GM23338 (cell line): ENCODE results near the gene PITHD1. TPM values are rescaled to one million over a fixed set of nuclear protein-coding genes. Genes with fewer than 3 reads are reported as not detected.

Experiments
- ATAC-seq: fragments of 200-7000 bp; cut with Tn5 transposase; 3 replicates; pipeline ENCODE4 v1.9.1; 2020
- DNase-seq: peaks from one replicate; pipeline ENCODE4 v3.0.0-alpha.2; 2015; ENCODE audit warnings: low spot score
- H2AFZ ChIP-seq: fragments of 200-600 bp; sonication (generic); 2 replicates; pipeline ENCODE4 v1.8.0; 2016; ENCODE audit warnings: antibody characterized with exemption, mild to moderate bottlenecking, moderate library complexity
- H3F3A ChIP-seq: fragments of 200-600 bp; sonication (generic); replicated peaks from 2 replicates; pipeline ENCODE4 v1.8.0; 2017; ENCODE audit warnings: antibody characterized with exemption, mixed run types, low read depth
- H3K27ac ChIP-seq: fragments of 200-600 bp; sonication (generic); 2 replicates; pipeline ENCODE4 v1.6.1; 2016; ENCODE audit warnings: low read depth
- H3K27me3 ChIP-seq: fragments of 200-600 bp; sonication (generic); 2 replicates; pipeline ENCODE4 v1.8.0; 2016; ENCODE audit warnings: mild to moderate bottlenecking, mixed run types, moderate library complexity; ENCODE audit not compliant: insufficient read depth
- H3K36me3 ChIP-seq: fragments of 200-600 bp; sonication (generic); 2 replicates; pipeline ENCODE4 v1.8.0; 2016; ENCODE audit warnings: mild to moderate bottlenecking; ENCODE audit not compliant: insufficient read depth
- H3K4me1 ChIP-seq: fragments of 200-600 bp; sonication (generic); 2 replicates; pipeline ENCODE4 v1.8.0; 2016; ENCODE audit warnings: mild to moderate bottlenecking, moderate library complexity; ENCODE audit not compliant: insufficient read depth
- H3K4me2 ChIP-seq: fragments of 200-600 bp; sonication (generic); 2 replicates; pipeline ENCODE4 v1.7.1; 2017; ENCODE audit warnings: mixed run types
- H3K4me3 ChIP-seq: fragments of 200-600 bp; sonication (generic); 2 replicates; pipeline ENCODE4 v1.6.1; 2016; ENCODE audit warnings: mixed run types
- H3K79me2 ChIP-seq: fragments of 200-600 bp; sonication (generic); replicated peaks from 2 replicates; pipeline ENCODE4 v1.8.0; 2017; ENCODE audit warnings: mild to moderate bottlenecking; ENCODE audit not compliant: insufficient read depth
- H3K9me2 ChIP-seq: fragments of 200-600 bp; sonication (generic); 2 replicates; pipeline ENCODE4 v1.8.0; 2017; ENCODE audit not compliant: insufficient read depth
- H4K20me1 ChIP-seq: fragments of 200-600 bp; sonication (generic); replicated peaks from 2 replicates; pipeline ENCODE4 v1.8.0; 2017; ENCODE audit warnings: mild to moderate bottlenecking; ENCODE audit not compliant: insufficient read depth
- H3K27ac Mint-ChIP-seq: 2 replicates; pipeline ENCODE4 v1.8.0; 2020; ENCODE audit warnings: inconsistent platforms, mild to moderate bottlenecking, moderate library complexity, mixed read lengths
- H3K27me3 Mint-ChIP-seq: 3 replicates; pipeline ENCODE4 v1.8.0; 2022; ENCODE audit warnings: low read depth, mild to moderate bottlenecking, moderate library complexity, mixed read lengths, inconsistent platforms; ENCODE audit not compliant: insufficient read depth, poor library complexity
- H3K36me3 Mint-ChIP-seq: 3 replicates; pipeline ENCODE4 v1.8.0; 2021; ENCODE audit warnings: low read depth, mild to moderate bottlenecking, inconsistent platforms, moderate library complexity, mixed read lengths
- H3K4me1 Mint-ChIP-seq: 3 replicates; pipeline ENCODE4 v1.8.0; 2020; ENCODE audit warnings: mild to moderate bottlenecking, inconsistent platforms, mixed read lengths
- H3K4me3 Mint-ChIP-seq: 3 replicates; pipeline ENCODE4 v1.8.0; 2021; ENCODE audit warnings: moderate library complexity, mild to moderate bottlenecking, inconsistent platforms, mixed read lengths
- H3K9me3 Mint-ChIP-seq: 3 replicates; pipeline ENCODE4 v1.8.0; 2020; ENCODE audit warnings: moderate library complexity, mild to moderate bottlenecking, inconsistent platforms, mixed read lengths
- CREB1 ChIP-seq: fragments of 250-450 bp; sonication (Bioruptor Pico); IDR thresholded peaks from 2 replicates; pipeline ENCODE4 v1.5.0; 2020; ENCODE audit warnings: low read depth, mild to moderate bottlenecking, moderate library complexity
- CTCF ChIP-seq, 2 experiments: fragments of 200-600 bp in 1 of 2; sonication (generic) in 1 of 2; conservative IDR thresholded peaks; 2 replicates each; pipeline versions ENCODE4 v1.5.1 to v1.6.1; 2016 to 2017; ENCODE audit warnings: antibody characterized with exemption in 2 of 2, low read depth in 2 of 2, mild to moderate bottlenecking in 2 of 2, moderate library complexity in 1 of 2
- ETS1 ChIP-seq: IDR thresholded peaks from 2 replicates; pipeline ENCODE4 v1.6.1; 2016; ENCODE audit warnings: antibody characterized with exemption
- EZH2 ChIP-seq: fragments of 200-600 bp; sonication (generic); IDR thresholded peaks from one replicate; pipeline ENCODE4 v1.8.0; 2017; ENCODE audit warnings: antibody characterized with exemption, mild to moderate bottlenecking, low read depth; ENCODE audit not compliant: unreplicated experiment
- EZH2phosphoT487 ChIP-seq: fragments of 200-600 bp; sonication (generic); IDR thresholded peaks from one replicate; pipeline ENCODE4 v1.8.1; 2018; ENCODE audit warnings: antibody characterized with exemption; ENCODE audit not compliant: unreplicated experiment
- JUNB ChIP-seq: IDR thresholded peaks from one replicate; pipeline ENCODE4 v1.6.1; 2016; ENCODE audit warnings: antibody characterized with exemption; ENCODE audit not compliant: unreplicated experiment
- NANOG ChIP-seq: IDR thresholded peaks from 2 replicates; pipeline ENCODE4 v1.6.1; 2016; ENCODE audit warnings: antibody characterized with exemption, borderline replicate concordance
- POLR2AphosphoS5 ChIP-seq: IDR thresholded peaks from 2 replicates; pipeline ENCODE4 v1.6.1; 2016; ENCODE audit warnings: antibody characterized with exemption, low read depth
- REST ChIP-seq: IDR thresholded peaks from one replicate; pipeline ENCODE4 v1.6.1; 2018; ENCODE audit warnings: antibody characterized with exemption; ENCODE audit not compliant: unreplicated experiment
- STAT1 ChIP-seq: IDR thresholded peaks from one replicate; pipeline ENCODE4 v1.6.1; 2016; ENCODE audit warnings: antibody characterized with exemption; ENCODE audit not compliant: unreplicated experiment
- ZNF114 ChIP-seq: fragments of 250-450 bp; sonication (Bioruptor Pico); IDR thresholded peaks from 2 replicates; pipeline ENCODE4 v1.5.0; 2020; ENCODE audit warnings: mild to moderate bottlenecking, moderate library complexity
- ZNF331 ChIP-seq: fragments of 250-450 bp; sonication (Bioruptor Pico); IDR thresholded peaks from 2 replicates; pipeline ENCODE4 v1.5.0; 2020; ENCODE audit warnings: low read depth, mild to moderate bottlenecking, moderate library complexity
- ZNF462 ChIP-seq: fragments of 250-450 bp; sonication (Bioruptor Pico); IDR thresholded peaks from 2 replicates; pipeline ENCODE4 v1.5.0; 2020; ENCODE audit warnings: mild to moderate bottlenecking, moderate library complexity
- polyA plus RNA-seq: library from polyadenylated mRNA; unstranded; fragments of >200 nt; fragmentation: Nextera tagmentation; extraction: Ambion mirVana; gene quantifications from 2 replicates; pipeline ENCODE4 v1.2.1, GENCODE V29; 2016
- total RNA-seq: library from RNA; depleted of rRNA; stranded (reverse); fragments of >200 nt; shearing (Covaris generic); gene quantifications from 2 replicates; pipeline ENCODE4 v1.2.3, GENCODE V29; 2014

The PITHD1 gene
- total and polyA plus RNA-seq, 2 experiments from 2014 or later, result 52.9 to 99.0 TPM

- TF ChIP-seq JUNB (no peak), NANOG (no peak), ZNF114 (CRISPR knock-in tag) (no peak), ETS1 (no peak), ZNF331 (CRISPR knock-in tag) (no peak), STAT1 (no peak), CTCF (conservative IDR thresholded peaks at IDR 0.05; ENCODE audit: low read depth in 2 of 2) (no peak), REST (no peak), ZNF462 (CRISPR knock-in tag) (no peak), EZH2 (no peak), POLR2AphosphoS5 (no peak), EZH2phosphoT487 (no peak), CREB1 (CRISPR knock-in tag) (no peak)
- Histone ChIP-seq H4K20me1 (no peaks in the 10 kb centered on the region), H2AFZ (no peak overlapping the region), H3K9me2 (no peaks in the 10 kb centered on the region), H3K4me3 (no peak overlapping the region), H3K27ac (no peak overlapping the region), H3F3A (0 out of 2 replicates have a peak, but pooled peaks cover 3% of the 10 kb centered on the region), H3K27me3 (peaks cover 4% of the 10 kb centered on the region; the same call in 1 of the 2 replicates), H3K4me2 (no peak overlapping the region), H3K4me1 (no peaks in the 10 kb centered on the region), H3K36me3 (no peaks in the 10 kb centered on the region), H3K79me2 (no peaks in the 10 kb centered on the region)
- peak overlapping the region; percentile 26; the same call in 1 of the 2 replicates for H3K27ac Mint-ChIP-seq
- no peak overlapping the region for H3K4me3 Mint-ChIP-seq
- peaks cover 11% of the 10 kb centered on the region; the same call in 2 of the 3 replicates for H3K4me1 Mint-ChIP-seq
- peaks cover 6% of the 10 kb centered on the region for H3K27me3 Mint-ChIP-seq
- ATAC-seq, result no peak
- no peaks in the 10 kb centered on the region for H3K36me3 Mint-ChIP-seq
- no peaks in the 10 kb centered on the region; the same call in 2 of the 3 replicates for H3K9me3 Mint-ChIP-seq
- DNase-seq, result no peak
These were observed 29.2 kb downstream of the PITHD1 start for GRCh38 chr1:23807453-23807852.
